ENCODE results near the gene LHB.

LHB gene

GRCh38 chr19:48977061-48977460 is 39.8 kb downstream of the LHB start:
- no peak for DNase-seq (ENCODE audit: low read depth in 2 of 2)

- DNase-seq (ENCODE audit: low read depth in 2 of 2), result no peak
Measured at GRCh38 chr19:48975947-48976847, 40.7 kb downstream of the LHB start.

GRCh38 chr19:48970923-48971395 is 45.9 kb downstream of the LHB start:
- no peak for DNase-seq (ENCODE audit: low read depth in 2 of 2)

- no peak for DNase-seq (ENCODE audit: low read depth in 2 of 2)
Measured at GRCh38 chr19:48970139-48970766, 46.6 kb downstream of the LHB start.

- no peak for DNase-seq (ENCODE audit: low read depth in 2 of 2)
Measured at GRCh38 chr19:48969276-48970138, 47.4 kb downstream of the LHB start.

- DNase-seq (ENCODE audit: low read depth in 2 of 2), result no peak
Measured at GRCh38 chr19:48968813-48969218, 48.1 kb downstream of the LHB start.

- DNase-seq (ENCODE audit: low read depth in 2 of 2), result no peak
Measured at GRCh38 chr19:48968179-48968661, 48.7 kb downstream of the LHB start.

GRCh38 chr19:48967346-48968178 is 49.3 kb downstream of the LHB start:
- DNase-seq (ENCODE audit: low read depth in 2 of 2), result no peak

- DNase-seq (ENCODE audit: low read depth in 2 of 2), result no peak
Measured at GRCh38 chr19:48966541-48967345, 50.1 kb downstream of the LHB start.
